Stimulated activated CD4-positive, alpha-beta T cell treated with anti-CD3 and anti-CD28 coated beads, Interleukin-4, amount 100 ng/mL, for 4 hours (primary cell): ENCODE measurements around the gene TMOD2.

Experiments used
- DNase-seq, 2 experiments: peaks; one replicate each; pipeline ENCODE4 v3.0.0-alpha.2; 2020

Gene TMOD2

GRCh38 chr15:51750792-51751696 lies at the start of gene TMOD2:
Gene TMOD2 (plus strand): TSS chr15:51751597. CDS start chr15:51766442, 14,845 bp downstream.
- DNase-seq: peak; percentile 47 to 60

DNA sequence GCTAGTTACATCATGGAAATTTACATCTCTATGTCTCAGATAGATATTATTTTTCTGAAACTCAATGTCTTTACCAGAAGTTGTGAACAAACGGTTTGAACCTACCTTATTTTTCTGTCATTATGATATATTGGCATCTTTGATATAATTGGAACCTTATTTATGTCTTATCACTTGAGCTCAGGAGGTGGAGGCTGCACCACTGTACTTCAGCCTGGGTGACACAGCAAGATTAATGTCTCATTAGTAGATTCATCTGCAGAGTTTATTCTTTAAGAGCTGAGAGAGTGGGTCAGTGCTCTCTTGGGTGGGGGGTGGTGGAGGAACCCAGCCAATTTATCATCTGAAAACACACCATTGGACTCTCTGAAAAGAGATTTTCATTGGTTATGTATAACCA lies 48.7 kb upstream of the TMOD2 start:
- DNase-seq: no peak

GRCh38 chr15:51706291-51706690 lies 45.1 kb upstream of the TMOD2 start:
- DNase-seq: no peak

GRCh38 chr15:51706926-51707608 lies 44.3 kb upstream of the TMOD2 start:
- DNase-seq: no peak

- DNase-seq: no peak
Observed at GRCh38 chr15:51708013-51708412, 43.4 kb upstream of the TMOD2 start.

GRCh38 chr15:51709031-51709430 lies 42.4 kb upstream of the TMOD2 start:
- no peak for DNase-seq

- no peak for DNase-seq
Observed at GRCh38 chr15:51714162-51714561, 37.2 kb upstream of the TMOD2 start.

- no peak for DNase-seq
Observed at GRCh38 chr15:51714911-51715310, 36.5 kb upstream of the TMOD2 start.

- no peak for DNase-seq
Observed at GRCh38 chr15:51718219-51718618, 33.2 kb upstream of the TMOD2 start.

DNA sequence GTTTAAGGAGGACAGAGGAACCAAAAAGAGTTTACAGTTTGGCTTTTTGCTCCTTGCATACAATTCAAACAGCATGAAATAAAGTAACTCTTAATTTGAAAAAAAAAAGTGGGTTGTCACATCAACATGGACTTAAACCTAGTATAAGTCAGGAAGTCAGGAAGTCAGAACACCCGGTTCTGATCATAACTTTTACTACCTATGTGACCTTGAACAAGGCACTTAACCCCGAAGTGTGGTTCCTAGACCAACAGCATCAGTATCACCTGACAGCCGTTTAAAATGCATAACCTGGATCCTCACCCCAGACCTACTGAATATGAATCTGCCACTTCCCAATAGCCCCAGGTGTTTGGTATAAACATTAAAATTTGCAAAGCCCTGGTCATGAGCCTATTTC lies 32.7 kb upstream of the TMOD2 start:
- DNase-seq: no peak

DNA sequence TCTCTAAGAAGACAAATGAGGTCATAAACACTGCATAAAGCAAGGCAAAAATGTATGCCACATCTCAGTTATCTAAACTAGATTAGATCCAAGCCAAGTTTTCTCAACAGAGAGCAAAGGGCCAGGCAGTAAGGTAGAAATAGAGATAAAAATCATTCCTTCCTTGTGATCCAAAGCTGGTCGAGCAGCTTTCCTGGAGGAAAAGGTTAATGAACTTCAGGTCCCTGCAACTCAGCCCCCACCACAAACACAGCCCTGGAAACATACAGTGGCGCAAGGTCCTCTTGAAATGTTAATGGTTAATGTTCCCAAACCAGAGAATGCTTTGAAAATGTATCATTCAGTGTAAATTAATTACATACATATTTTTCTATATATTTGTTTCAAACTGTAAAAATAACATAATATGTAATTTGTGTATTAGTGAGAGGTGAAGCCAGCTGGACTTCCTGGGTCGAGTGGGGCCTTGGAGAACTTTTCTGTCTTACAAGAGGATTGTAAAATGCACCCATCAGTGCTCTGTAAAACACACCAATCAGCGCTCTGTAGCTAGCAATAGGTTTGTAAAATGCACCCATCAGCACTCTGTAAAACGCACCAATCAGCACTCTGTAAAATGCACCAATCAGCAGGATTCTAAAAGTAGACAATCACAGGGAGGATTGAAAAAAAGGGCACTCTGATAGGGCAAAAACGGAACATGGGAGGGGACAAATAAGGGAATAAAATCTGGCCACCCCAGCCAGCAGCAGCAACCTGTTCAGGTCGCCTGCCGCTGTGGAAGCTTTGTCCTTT lies 31.0 kb upstream of the TMOD2 start:
- DNase-seq: no peak

DNA sequence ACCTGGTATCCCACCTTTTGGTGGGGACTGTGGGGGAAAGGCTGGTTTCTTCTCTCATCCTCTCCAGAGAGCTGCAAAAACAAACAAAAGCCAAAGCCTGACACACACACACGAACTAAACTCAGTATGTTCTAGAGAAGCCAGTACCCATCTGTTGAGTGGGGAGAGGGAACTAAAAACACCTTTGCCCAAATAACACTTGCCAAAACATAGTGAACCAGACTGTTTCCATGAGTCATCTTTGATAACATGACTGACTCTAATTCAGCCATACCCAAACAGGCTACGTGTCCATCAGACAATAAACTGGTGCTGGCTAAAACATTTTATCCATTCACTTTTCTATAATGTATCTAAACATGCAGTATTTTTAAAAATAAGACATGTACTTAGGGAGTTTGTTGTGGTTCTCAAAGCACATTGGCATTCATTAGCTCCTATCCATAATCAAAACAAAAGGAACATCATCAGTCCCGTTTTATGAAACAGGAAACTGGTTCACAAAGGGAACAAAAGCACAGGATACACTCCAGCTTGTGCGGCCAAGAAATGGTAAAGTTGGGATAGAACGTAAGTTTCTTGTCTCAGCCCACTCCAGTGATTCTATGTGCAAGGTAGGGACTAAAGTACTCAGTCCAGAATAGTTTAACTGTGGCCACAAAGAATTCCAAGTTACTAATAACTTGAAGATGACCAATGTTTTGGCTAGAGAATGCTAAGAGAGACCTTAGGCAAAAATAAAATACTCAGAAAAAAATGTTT lies 30.0 kb upstream of the TMOD2 start:
- DNase-seq: no peak

DNA sequence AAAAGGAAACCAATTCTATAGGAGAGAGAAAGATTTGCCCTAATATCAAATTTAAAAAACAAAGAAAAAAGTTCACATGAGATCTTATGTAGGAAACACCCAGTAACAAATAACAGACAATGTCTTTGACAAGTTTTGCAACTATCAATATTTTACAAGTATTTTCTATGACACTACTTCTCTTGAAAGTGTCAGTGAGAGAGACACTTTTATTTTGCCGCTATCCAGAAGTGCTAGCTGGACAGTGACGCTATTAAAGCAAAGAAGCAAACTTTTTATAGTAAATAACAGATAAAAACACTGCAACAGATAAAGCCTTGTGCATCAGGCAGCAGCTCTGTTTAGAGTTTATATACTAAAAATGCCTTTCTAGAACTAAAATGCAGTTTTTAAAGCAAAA lies 27.2 kb upstream of the TMOD2 start:
- no peak for DNase-seq

DNA sequence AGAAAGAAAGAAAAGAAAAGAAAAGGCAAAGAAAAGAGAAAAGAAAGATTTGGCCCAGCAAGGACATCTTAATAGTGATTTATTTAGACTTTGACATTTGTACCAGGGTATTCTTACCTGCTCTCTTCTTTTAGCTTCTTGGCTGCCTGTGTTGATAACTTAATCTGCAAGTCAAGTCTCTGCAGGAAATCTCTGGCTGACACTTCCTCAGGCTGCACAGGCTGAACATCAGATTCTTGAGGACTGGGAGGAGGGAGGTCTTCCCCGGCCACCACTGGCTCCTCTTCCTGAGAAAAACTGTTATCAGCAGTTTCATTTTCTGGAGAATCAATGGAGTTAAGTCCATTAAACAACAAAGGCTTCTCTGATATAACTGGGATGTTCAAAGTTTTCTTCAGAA lies 26.7 kb upstream of the TMOD2 start:
- no peak for DNase-seq

DNA sequence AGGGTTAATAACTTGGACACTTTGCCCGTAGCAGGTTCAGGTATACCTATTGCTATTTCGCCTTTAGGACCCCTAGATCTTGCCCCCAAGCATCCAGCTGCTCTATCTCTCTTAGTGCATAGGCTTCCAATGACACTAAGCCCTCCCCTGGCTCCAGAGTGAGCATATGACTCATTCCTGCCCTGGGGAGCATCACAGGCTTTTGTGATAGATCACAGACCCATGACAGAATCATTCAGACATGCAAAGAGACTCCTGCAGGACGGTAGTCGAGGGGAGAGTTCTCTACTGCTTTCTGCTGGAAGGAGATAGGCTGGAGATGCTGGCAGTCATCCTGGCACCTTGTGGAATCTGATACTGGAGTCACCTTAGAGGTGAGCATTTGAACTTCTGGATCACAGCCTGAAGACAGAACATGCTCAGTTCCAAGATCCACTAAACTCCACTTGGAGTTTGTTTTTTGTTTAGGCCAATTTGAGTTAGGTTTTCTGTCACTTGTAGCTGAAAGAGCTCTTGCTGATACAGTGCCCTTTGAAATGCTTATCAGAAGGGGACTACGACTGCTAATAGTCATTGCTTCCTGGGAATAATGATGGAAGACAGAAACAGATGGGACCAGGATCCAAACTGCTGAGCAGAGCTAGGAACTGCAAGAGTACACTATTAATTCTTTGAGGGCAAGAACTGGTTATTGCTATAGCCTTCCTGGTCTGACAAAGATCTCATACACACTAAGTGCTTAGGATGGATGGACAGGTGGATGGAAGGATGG lies 24.9 kb upstream of the TMOD2 start:
- peak; percentile 24 to 67 for DNase-seq

- DNase-seq: no peak
Observed at GRCh38 chr15:51727141-51727897, 24.1 kb upstream of the TMOD2 start.

DNA sequence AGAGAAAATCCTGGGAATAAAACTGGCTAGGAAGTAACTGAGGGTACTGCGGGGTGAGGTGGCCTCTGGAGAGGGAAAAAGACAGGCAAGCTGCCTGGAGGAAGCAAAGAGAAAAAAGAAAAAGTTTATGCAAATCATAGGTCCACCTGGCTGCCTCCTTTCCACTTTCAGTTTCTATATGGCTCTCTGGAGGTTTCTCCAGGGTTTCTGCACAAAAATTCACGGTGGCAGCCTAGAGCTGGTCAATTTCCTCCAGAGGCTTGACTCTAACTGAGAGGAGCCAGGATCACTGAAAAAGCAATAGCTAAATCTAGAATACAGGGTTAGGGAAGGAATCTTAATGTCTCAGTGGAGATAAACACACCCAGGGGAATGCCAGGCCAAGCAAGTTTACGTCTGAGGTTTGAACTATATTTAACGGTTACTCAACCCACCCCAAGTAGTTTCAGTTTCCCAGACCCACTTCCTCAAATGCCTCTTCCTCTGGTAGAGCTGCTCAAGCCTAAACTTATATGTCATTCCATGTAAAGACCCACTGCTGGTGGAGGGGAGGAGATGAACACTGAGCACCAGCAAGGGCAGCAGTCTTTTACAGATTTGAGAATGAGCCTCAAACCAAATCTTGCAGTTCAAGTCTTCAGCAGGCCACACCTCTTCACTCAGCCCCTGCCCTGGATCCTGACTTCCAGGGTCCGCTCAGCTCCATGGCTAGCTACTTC lies 19.7 kb upstream of the TMOD2 start:
- DNase-seq: no peak

DNA sequence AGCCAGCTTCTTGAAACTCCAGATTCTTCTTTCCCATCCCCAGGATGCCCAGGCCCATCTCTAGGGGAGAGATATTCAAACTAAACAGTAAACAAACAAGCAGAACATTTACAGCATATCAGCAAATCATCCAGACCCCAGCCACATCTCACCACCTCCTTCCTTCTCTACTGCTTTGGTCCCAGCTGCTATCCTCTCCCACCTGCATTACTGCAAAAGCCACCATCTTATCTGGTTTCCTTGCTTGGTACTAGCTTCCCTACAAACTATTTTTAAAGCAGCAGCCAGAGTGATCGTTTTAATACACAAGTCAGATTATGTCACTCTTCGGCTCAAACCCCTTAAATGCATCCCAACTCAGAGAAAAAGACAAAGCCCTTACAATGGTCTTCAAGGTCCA lies 18.8 kb upstream of the TMOD2 start:
- DNase-seq: no peak

DNA sequence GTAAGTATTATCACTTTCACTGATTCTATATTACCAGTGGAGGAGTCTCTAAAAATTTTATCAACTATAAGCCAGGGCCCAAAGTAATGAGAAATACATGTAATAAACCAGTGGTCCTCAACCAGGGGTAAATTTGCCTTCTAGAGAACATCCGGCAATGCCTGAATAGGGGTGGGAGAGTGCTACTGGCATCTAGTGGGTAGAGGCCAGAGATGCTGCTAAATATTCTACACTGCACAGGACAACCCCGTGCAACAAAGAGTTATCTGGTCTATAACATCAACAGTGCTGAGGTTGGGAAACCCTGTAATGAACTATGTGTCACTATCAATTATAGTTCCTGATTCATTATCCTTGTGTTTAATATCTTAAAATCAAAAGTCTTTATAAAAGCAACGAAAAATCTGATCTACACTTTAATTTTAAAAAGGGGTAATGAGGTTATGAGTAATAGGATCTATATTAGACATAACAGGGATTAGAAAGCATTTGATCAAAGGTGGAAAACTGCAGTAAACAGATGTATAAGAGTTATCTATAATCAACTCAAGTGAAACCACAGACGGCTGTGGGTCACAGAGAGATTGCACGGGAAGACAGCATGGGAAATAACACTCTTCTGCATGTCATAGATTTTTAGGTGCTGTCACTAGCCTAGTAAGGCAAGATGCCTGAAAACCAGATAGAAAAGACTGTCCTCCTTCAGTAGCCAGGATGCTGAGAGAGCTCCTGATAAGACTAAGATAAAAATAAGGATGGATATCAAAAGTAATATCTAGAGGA lies 16.0 kb upstream of the TMOD2 start:
- DNase-seq: peak in 1 of 2 experiments; percentile 23

DNA sequence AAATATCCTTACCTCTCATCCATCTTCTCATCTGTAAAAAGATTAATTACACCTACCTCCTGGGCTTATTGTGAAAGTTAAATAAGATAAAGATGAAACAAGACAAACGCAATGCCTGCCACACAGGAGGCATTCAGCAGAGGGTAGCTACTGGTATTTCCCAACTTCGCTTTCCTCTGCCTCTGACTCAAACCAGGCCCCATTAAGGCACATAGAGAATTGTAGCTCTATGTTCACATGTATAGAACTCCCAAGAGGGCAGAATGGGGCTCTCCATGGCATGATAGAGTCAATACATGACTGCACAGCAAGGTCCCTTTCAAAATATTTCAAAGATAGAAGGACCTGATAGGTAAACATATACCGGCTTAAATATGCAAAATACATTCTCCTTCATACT lies 15.3 kb upstream of the TMOD2 start:
- no peak for DNase-seq
